Panc1 (cell line): ENCODE data around the gene ABLIM2.

Experiments used
- POLR2AphosphoS5 ChIP-seq: IDR thresholded peaks from 2 replicates; pipeline ENCODE4 v1.6.1; 2012; ENCODE audit warnings: mild to moderate bottlenecking, low read depth, low read length, moderate library complexity
- TCF7L2 ChIP-seq: IDR thresholded peaks from 2 replicates; pipeline ENCODE4 v1.6.1; 2011; ENCODE audit warnings: mild to moderate bottlenecking, low read depth, low read length, inconsistent platforms

GRCh38 chr4:8080754-8081065 lies 77.9 kb downstream of the ABLIM2 start:
- TF ChIP-seq POLR2AphosphoS5 (no peak), TCF7L2 (no peak)
